CD14-positive monocyte (primary cell): Measurements from ENCODE around the gene KRTAP3-3. TPM values are rescaled to one million over a fixed set of nuclear protein-coding genes. Genes with fewer than 3 reads are reported as not detected.

Experiments
- DNase-seq, 3 donors: peaks; one replicate each; pipeline ENCODE4 v3.0.0-alpha.2; 2011 to 2022
- H2AFZ ChIP-seq: 2 replicates; pipeline ENCODE4 v1.6.0; 2012; ENCODE audit warnings: mild to moderate bottlenecking, low read depth, low read length, inconsistent platforms; ENCODE audit not compliant: insufficient read depth, poor library complexity, severe bottlenecking
- H3K27ac ChIP-seq, 2 donors: 1 replicate in 1 of 2; 2 replicates in 1 of 2; pipeline ENCODE4 v1.5.1; 2012 to 2013; ENCODE audit warnings: low read length in 2 of 2, control low read depth in 1 of 2, inconsistent platforms in 1 of 2, low read depth in 1 of 2, mild to moderate bottlenecking in 1 of 2
- H3K27me3 ChIP-seq, 2 donors: one replicate each; pipeline versions ENCODE4 v1.6.0 to v1.6.1; 2011 to 2013; ENCODE audit warnings: low read length in 2 of 2; ENCODE audit not compliant: control insufficient read depth in 2 of 2, insufficient read depth in 2 of 2
- H3K36me3 ChIP-seq, 2 donors: replicated peaks in 1 of 2; 1 replicate in 1 of 2; 2 replicates in 1 of 2; pipeline versions ENCODE4 v1.5.1 to v1.6.1; 2012 to 2013; ENCODE audit warnings: low read length in 2 of 2, control low read depth in 1 of 2, inconsistent platforms in 1 of 2, mild to moderate bottlenecking in 1 of 2; ENCODE audit not compliant: insufficient read depth in 2 of 2, control insufficient read depth in 1 of 2
- H3K4me1 ChIP-seq, 2 donors: 1 replicate in 1 of 2; 2 replicates in 1 of 2; pipeline versions ENCODE4 v1.5.1 to v1.6.1; 2012 to 2013; ENCODE audit warnings: low read length in 2 of 2, control low read depth in 1 of 2, inconsistent platforms in 1 of 2, mild to moderate bottlenecking in 1 of 2, moderate library complexity in 1 of 2; ENCODE audit not compliant: insufficient read depth in 2 of 2, control insufficient read depth in 1 of 2
- H3K4me2 ChIP-seq: replicated peaks from 2 replicates; pipeline ENCODE3; 2012; ENCODE audit warnings: low read length, moderate library complexity, mild to moderate bottlenecking; ENCODE audit not compliant: poor library complexity, severe bottlenecking; ENCODE audit errors: extremely low read depth
- H3K4me3 ChIP-seq, 3 experiments: fragments of 200-600 bp in 1 of 3; sonication (generic) in 1 of 3; replicated peaks in 1 of 3; 1 replicate in 2 of 3; 2 replicates in 1 of 3; pipeline ENCODE4 v1.5.1; 2011 to 2013; ENCODE audit warnings: low read length in 3 of 3, mild to moderate bottlenecking in 3 of 3, control low read depth in 2 of 3, low read depth in 2 of 3, inconsistent platforms in 1 of 3, moderate library complexity in 1 of 3
- H3K79me2 ChIP-seq: 2 replicates; pipeline ENCODE4 v1.6.0; 2012; ENCODE audit warnings: mild to moderate bottlenecking, control low read depth, inconsistent platforms, low read length, moderate library complexity; ENCODE audit not compliant: insufficient read depth
- H3K9ac ChIP-seq: 2 replicates; pipeline ENCODE4 v1.6.0; 2017; ENCODE audit warnings: low read length, mild to moderate bottlenecking; ENCODE audit not compliant: insufficient read depth, poor library complexity, severe bottlenecking
- H3K9me3 ChIP-seq, 2 donors: replicated peaks in 1 of 2; 1 replicate in 1 of 2; 2 replicates in 1 of 2; pipeline versions ENCODE4 v1.5.1 to v1.6.1; 2012 to 2013; ENCODE audit warnings: low read length in 2 of 2, control low read depth in 1 of 2; ENCODE audit not compliant: control insufficient read depth in 1 of 2, insufficient read depth in 1 of 2
- H4K20me1 ChIP-seq: 2 replicates; pipeline ENCODE4 v1.6.0; 2012; ENCODE audit warnings: mild to moderate bottlenecking, low read length, control low read depth, moderate library complexity; ENCODE audit not compliant: insufficient read depth
- H3K27ac Mint-ChIP-seq, 7 donors: one replicate each; pipeline ENCODE4 v1.8.0; 2020; ENCODE audit warnings: mild to moderate bottlenecking in 7 of 7, mixed read lengths in 7 of 7, moderate library complexity in 6 of 7, inconsistent platforms in 2 of 7
- H3K27me3 Mint-ChIP-seq, 3 donors: one replicate each; pipeline ENCODE4 v1.8.0; 2021 to 2022; ENCODE audit warnings: low read depth in 3 of 3, mild to moderate bottlenecking in 3 of 3, mixed read lengths in 3 of 3, moderate library complexity in 3 of 3, inconsistent platforms in 1 of 3
- H3K36me3 Mint-ChIP-seq, 2 donors: one replicate each; pipeline ENCODE4 v1.8.0; 2020; ENCODE audit warnings: mixed read lengths in 2 of 2, inconsistent platforms in 1 of 2, mild to moderate bottlenecking in 1 of 2
- H3K4me1 Mint-ChIP-seq: one replicate; pipeline ENCODE4 v1.8.0; 2020; ENCODE audit warnings: mild to moderate bottlenecking, mixed read lengths
- H3K4me3 Mint-ChIP-seq, 2 donors: one replicate each; pipeline ENCODE4 v1.8.0; 2020; ENCODE audit warnings: mild to moderate bottlenecking in 2 of 2, mixed read lengths in 2 of 2, moderate library complexity in 1 of 2
- H3K9me3 Mint-ChIP-seq, 7 donors: one replicate each; pipeline ENCODE4 v1.8.0; 2020 to 2022; ENCODE audit warnings: mixed read lengths in 7 of 7, mild to moderate bottlenecking in 6 of 7, moderate library complexity in 6 of 7, inconsistent platforms in 2 of 7
- WGBS: methylation state at CpG from one replicate; pipeline ENCODE4 v1.1.5; 2013; ENCODE audit warnings: missing lambda C conversion rate; ENCODE audit not compliant: insufficient coverage; 5-methylcytosine and 5-hydroxymethylcytosine counted together
- intact Hi-C, 2 donors: fragments of 100-400 bp; cut with micrococcal nuclease; formaldehyde crosslinking; loops; one replicate each; pipeline versions ENCODE4 v1.15.0 to v1.15.1; 2023
- polyA plus RNA-seq, 3 donors: library from polyadenylated mRNA; depleted of rRNA in 1 of 3; unstranded in 2 of 3; stranded (reverse) in 1 of 3; fragments of 300-500 nt in 2 of 3; fragments of >200 nt in 1 of 3; fragmentation: Illumina TruSeq in 2 of 3; gene quantifications; 1 replicate in 2 of 3; 2 replicates in 1 of 3; pipeline ENCODE4 v1.2.3, GENCODE V29; 2012 to 2021
- TF ChIP-seq, protein P1 (sequence below): fragments of 200-600 bp; IDR thresholded peaks from one replicate; pipeline ENCODE4 v1.8.0; 2022; ENCODE audit warnings: antibody characterized with exemption, mild to moderate bottlenecking

Gene KRTAP3-3
- polyA plus RNA-seq, 3 donors: not detected

DNA sequence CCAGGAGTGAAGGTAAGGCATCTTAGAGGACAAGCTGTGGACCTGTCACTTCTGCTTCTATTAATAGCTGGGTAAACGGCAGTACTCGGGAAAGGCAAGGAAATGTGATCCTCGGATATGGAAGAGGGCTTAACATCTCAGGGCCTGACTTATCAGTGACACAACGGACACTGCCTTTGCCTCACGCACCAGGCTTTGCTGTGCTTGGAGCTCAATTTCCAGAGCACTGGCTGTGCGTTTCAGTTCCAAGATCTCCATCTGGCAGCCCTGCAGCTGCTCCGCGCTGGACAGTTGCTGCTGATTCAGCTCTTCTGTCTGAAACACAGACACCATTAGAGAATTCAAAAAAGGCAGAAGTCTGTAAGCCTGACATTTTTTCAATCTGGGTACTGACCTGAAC, 13.4 kb downstream of the KRTAP3-3 start:
- H3K79me2 ChIP-seq: no peaks in the 10 kb centered on the region
- H3K4me2 ChIP-seq: no peak overlapping the region
- intact Hi-C loops: no loop called here
- H4K20me1 ChIP-seq: no peaks in the 10 kb centered on the region
- no peaks in the 10 kb centered on the region for H3K4me1 Mint-ChIP-seq
- H3K9me3 Mint-ChIP-seq: no peaks in the 10 kb centered on the region
- no peak overlapping the region for H2AFZ ChIP-seq
- TF ChIP-seq, protein P1, sequence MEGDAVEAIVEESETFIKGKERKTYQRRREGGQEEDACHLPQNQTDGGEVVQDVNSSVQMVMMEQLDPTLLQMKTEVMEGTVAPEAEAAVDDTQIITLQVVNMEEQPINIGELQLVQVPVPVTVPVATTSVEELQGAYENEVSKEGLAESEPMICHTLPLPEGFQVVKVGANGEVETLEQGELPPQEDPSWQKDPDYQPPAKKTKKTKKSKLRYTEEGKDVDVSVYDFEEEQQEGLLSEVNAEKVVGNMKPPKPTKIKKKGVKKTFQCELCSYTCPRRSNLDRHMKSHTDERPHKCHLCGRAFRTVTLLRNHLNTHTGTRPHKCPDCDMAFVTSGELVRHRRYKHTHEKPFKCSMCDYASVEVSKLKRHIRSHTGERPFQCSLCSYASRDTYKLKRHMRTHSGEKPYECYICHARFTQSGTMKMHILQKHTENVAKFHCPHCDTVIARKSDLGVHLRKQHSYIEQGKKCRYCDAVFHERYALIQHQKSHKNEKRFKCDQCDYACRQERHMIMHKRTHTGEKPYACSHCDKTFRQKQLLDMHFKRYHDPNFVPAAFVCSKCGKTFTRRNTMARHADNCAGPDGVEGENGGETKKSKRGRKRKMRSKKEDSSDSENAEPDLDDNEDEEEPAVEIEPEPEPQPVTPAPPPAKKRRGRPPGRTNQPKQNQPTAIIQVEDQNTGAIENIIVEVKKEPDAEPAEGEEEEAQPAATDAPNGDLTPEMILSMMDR: no peak
- no peak for DNase-seq
- no peak overlapping the region for H3K9ac ChIP-seq
- H3K9me3 ChIP-seq: no peaks in the 10 kb centered on the region
- H3K4me3 ChIP-seq: no peak overlapping the region
- no peaks in the 10 kb centered on the region for H3K36me3 ChIP-seq
- H3K27ac ChIP-seq: no peak overlapping the region
- peaks cover 2 to 4% of the 10 kb centered on the region in 2 donors for H3K27me3 ChIP-seq
- 86% methylated on average over 8 of the region's 8 CpGs for WGBS
- H3K27ac Mint-ChIP-seq: no peak overlapping the region
- H3K36me3 Mint-ChIP-seq: no peaks in the 10 kb centered on the region
- H3K4me1 ChIP-seq: no peaks in the 10 kb centered on the region
- H3K27me3 Mint-ChIP-seq: peaks cover 7 to 13% (median 11%) of the 10 kb centered on the region in 3 donors
- no peak overlapping the region for H3K4me3 Mint-ChIP-seq

DNA sequence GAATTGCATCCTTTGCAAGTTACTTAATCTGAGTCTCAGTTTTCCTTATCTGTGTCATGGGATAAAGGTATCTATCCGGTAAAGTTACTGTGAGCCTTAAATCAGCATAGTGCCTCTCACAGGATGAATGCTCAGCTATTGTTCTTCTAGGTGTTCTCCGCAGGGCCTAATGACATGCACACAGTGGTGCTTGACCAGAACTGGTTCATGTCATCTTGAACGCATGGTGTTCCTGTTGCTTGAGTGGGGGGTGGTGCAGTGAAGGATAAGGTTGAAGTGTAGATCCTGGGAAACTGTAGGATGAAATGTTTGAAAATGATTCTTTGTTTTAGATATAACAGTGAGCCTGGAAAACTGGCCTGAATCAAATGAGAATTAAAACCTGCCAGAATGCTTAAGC, 13.8 kb downstream of the KRTAP3-3 start:
- WGBS: 100% methylated on average over 3 of the region's 3 CpGs

More for the DNA sequence above, 13.8 kb downstream of the KRTAP3-3 start:
- H3K36me3 Mint-ChIP-seq: no peaks in the 10 kb centered on the region
- Histone ChIP-seq H3K4me2 (no peak overlapping the region), H3K9me3 (no peaks in the 10 kb centered on the region), H2AFZ (no peak overlapping the region), H3K27ac (no peak overlapping the region), H3K27me3 (peaks cover 0 to 4% of the 10 kb centered on the region in 2 donors), H3K36me3 (no peaks in the 10 kb centered on the region), H3K9ac (no peak overlapping the region), H4K20me1 (no peaks in the 10 kb centered on the region), H3K79me2 (no peaks in the 10 kb centered on the region), H3K4me3 (no peak overlapping the region), H3K4me1 (no peaks in the 10 kb centered on the region)
- TF ChIP-seq, protein P1: no peak
- H3K27me3 Mint-ChIP-seq: peaks cover 6 to 15% (median 13%) of the 10 kb centered on the region in 3 donors
- H3K9me3 Mint-ChIP-seq: no peaks in the 10 kb centered on the region
- H3K27ac Mint-ChIP-seq: no peak overlapping the region
- H3K4me1 Mint-ChIP-seq: no peaks in the 10 kb centered on the region
- DNase-seq: no peak
- H3K4me3 Mint-ChIP-seq: no peak overlapping the region
- intact Hi-C loops: no loop called here
